NCI-H345 treated with DMSO at 0.1 percent for 48 hours (cell line): ENCODE results near the gene ABCD1.
A peak's percentile ranks its signal among the peaks of the same experiment; 100 is the strongest.

Source experiments
- DNase-seq: peaks from one replicate; lab custom pipeline; 2025; ENCODE audit not compliant: unreplicated experiment; lab: John Stamatoyannopoulos, UW

Gene ABCD1

DNA sequence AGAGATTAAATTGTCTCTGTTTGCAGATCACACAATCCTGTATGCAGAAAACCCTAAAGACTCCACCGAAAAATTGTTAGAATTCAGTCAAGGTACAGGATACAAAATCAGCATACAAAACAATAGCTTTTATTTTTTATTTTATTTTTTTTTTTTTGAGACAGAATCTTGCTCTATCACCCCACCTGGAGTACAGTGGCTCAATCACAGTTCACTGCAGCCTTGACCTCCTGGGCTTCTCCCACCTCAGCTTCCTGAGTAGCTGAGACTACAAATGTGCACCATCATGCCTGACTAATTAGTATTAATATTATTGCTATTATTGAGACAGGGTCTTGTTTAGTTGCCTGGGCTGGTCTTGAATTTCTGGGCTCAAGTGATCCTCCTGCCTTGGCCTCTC is 30.5 kb downstream of the ABCD1 start:
- no peak for DNase-seq

GRCh38 chrX:153761863-153762262 is 37.2 kb downstream of the ABCD1 start:
- DNase-seq, result no peak

DNA sequence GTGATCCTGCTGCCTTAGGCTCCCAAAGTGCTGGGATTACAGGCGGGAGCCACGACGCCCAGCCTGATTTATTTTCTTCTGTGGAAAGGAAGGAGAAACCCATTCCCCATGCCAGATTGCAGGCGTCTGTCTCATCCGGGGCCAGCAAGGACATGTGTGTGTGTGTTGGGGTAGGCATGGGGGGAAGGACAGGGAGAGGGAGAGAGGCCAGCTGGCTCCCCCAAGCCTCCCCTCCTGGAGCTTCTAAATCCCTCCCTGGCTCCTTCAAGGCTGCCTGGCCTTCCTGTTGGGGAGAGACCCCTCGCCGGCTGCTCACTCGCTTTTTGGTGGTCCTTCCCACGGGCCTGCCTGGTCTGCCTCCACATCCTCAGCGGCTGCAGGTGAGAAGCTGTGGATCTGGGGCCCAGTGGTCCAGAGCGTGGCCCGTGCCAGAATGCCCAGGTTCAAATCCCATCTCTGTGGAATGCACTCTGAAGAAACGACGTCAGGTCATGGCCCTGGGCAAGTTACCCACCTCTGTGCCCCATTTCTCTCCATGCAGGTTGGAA is 38.0 kb downstream of the ABCD1 start:
- DNase-seq, result no peak

DNA sequence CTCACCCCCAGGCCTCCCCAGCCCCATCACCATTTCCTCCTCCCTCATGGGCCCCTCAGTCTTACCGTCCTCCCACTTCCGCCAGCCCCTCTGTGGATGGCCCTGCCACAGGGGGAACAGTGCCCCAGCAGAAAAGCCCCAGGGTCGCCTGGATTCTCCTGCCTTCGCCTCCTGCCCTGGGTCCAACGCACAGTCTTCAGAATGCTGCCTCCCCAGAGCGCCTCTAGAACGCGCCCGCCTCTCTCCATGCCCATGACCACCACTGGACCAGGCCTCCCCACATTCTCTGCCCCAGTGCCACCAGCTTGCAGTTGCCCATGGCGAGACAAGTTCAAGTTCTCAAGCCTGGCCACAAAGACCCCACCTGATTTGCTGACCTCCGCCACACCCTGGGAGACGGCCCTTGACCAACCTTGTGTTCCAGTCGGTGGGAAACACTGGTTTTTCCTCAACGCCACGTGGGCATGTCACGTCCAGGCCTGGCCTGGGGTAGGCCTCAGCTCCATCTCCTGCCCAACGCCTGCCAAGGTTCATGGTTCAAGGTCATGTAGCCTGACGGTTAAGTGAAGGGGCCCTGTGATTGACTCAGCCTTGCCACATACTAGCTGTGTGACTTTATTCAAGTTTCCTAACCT is 38.8 kb downstream of the ABCD1 start:
- no peak for DNase-seq

DNA sequence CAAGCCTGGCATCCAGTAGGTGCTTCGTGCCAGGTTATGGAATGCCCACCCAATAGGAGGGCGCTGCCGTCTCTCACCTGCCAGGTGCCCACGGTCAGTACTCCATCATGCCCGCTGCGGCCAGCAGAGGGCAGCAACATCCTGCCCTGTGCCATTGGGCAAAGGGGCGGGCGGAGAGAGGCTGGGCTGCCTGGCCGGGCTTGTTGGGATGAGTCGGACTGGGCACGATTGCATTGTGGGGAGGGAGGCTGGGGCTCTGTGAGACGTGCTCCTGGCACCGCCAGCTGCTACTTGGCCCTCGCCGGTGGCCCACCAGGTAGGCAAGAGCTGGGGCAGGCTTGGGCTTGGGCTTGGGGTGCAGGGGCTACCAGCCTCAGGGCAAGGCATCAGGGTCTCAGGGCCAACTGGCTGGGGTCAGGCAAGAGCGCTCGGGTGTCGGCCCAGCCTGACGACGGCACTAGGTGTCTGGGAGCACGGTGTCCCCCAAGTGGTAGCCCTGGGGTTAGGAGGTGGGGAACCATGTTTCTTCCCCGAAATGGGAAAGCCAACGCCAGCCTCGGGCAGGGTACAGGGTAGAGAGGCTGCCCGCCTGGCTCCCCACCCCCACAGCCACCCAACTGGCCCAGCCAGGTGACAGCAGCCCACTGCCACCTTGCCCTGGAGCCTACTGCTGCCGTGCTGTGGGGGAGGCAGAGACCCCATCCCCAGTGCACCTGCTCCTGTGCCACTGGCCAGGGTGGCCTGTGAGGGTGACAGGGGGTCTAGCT is 39.5 kb downstream of the ABCD1 start, which contains the start of gene PLXNB3:
PLXNB3 (plus strand) TSS at position 261 of the 767 bp plus-strand sequence. CDS start 1,287 bp downstream, outside the sequence.
- peak; percentile 56 for DNase-seq

- no peak for DNase-seq
Measured at GRCh38 chrX:153764786-153765137, 40.1 kb downstream of the ABCD1 start.

DNA sequence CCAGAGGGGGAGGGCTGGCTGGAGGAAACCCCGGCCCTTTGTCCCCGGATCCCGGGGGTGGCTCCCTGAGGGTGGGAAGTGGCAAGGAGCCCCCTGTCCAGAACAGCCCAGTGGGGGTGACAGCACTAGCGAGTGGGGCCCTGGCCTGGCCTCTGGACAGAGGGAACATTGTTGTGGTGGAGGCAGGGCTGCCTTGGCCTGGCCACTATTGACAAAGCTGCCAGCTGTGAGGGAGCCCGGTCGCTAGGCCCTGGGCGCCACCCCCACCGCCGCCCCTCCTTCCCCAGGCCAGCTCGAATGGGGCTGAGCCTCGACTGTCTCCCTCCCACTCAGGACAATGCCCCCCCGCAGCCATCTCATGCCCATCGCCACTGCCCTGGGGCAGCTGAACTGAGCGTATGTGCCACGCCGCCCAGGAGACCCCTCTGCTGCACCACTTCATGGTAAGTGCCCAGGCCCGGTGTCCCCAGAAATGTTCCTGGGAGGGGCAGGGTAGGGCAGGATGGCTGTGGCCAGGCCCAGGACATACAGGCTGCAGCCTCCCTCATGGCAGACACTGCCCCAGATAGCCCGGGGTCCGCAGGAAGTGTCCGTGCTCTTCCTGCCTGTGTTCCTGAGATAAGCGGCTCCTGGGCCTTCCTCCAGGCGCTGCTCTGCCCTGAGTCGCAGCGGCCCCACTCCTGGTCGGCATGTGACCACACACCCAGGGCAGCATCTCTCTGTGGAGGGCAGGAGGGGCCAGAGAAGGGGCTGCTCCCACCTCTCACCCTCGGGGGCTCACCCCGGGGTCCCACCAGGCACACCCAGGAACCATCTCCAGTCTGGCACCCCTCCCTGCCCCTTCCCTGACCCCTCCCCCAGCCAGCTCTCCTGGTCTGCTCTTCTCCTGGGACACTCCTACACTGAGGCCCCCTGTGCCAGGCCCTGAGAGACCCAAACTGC is 40.8 kb downstream of the ABCD1 start:
- DNase-seq, result no peak

GRCh38 chrX:153766098-153766817 is 41.6 kb downstream of the ABCD1 start:
- no peak for DNase-seq

GRCh38 chrX:153766871-153767673 is 42.4 kb downstream of the ABCD1 start:
- no peak for DNase-seq

DNA sequence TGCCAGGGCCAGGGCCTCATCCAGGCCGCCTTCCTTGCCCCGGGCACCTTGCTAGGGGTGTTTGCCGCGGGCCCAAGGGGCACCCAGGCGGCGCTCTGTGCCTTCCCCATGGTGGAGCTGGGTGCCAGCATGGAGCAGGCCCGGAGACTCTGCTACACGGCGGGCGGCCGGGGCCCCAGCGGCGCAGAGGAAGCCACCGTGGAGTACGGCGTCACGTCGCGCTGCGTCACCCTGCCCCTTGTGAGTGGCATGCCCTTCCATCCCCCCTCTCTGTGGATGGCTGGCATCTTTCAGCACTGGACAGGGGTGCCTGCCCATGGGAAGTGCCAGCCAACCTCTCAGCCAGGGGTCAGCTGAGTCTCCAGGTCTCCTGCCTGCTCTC is 43.0 kb downstream of the ABCD1 start:
- DNase-seq, result no peak

GRCh38 chrX:153768311-153769157 is 43.9 kb downstream of the ABCD1 start:
- no peak for DNase-seq

DNA sequence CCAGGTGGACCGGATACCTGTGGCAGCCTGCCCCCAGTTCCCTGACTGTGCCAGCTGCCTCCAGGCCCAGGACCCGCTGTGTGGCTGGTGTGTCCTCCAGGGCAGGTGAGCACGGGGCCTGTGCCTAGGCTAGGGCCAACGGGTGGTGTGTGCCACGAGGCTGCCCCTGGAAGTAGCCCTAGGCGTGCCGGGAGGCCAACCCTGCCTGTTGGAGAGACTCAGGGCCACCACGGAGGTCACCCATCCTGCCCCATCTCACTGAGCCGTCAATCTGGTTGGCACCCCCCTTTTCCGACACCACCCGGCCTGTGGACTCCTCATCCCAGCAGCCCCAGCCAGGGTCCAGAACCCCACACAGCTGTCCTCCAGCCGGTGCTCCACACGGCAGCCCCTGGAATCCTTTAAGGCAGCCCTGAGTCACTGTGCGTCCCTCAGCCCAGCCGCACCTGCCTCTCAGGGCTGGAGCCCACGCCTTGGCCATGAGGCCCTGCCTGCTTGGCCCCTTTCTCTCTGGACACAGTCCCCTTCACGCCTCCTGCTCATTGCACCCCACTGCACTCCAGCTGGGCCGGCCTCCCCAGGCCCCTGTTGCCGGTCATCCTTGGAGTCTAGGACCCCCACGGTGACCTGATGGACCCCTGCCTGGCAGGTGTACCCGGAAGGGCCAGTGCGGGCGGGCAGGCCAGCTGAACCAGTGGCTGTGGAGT is 44.7 kb downstream of the ABCD1 start:
- no peak for DNase-seq

DNA sequence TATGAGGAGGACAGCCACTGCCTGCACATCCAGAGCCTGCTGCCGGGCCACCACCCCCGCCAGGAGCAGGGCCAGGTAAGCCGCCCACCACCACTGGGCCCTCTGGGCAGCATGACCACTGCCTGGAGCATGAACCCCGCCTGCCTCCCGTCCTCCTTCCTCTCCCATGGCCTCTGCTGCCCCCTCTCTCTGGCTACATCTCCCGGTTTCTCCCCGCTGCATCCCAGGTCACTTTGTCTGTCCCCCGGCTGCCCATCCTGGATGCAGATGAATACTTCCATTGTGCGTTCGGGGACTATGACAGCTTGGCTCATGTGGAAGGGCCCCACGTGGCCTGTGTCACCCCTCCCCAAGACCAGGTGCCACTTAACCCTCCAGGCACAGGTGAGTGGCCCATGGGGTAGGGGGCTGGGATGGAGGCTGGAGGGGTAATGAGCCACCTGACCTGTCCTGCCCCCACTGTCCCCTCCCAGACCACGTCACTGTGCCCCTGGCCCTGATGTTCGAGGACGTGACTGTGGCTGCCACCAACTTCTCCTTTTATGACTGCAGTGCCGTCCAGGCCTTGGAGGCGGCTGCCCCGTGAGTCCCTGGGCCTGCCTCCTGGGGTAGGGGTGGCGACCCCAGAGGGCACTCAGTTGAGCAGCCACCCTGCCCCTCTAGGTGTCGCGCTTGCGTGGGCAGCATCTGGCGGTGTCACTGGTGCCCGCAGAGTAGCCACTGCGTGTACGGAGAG is 45.4 kb downstream of the ABCD1 start:
- DNase-seq, result no peak

DNA sequence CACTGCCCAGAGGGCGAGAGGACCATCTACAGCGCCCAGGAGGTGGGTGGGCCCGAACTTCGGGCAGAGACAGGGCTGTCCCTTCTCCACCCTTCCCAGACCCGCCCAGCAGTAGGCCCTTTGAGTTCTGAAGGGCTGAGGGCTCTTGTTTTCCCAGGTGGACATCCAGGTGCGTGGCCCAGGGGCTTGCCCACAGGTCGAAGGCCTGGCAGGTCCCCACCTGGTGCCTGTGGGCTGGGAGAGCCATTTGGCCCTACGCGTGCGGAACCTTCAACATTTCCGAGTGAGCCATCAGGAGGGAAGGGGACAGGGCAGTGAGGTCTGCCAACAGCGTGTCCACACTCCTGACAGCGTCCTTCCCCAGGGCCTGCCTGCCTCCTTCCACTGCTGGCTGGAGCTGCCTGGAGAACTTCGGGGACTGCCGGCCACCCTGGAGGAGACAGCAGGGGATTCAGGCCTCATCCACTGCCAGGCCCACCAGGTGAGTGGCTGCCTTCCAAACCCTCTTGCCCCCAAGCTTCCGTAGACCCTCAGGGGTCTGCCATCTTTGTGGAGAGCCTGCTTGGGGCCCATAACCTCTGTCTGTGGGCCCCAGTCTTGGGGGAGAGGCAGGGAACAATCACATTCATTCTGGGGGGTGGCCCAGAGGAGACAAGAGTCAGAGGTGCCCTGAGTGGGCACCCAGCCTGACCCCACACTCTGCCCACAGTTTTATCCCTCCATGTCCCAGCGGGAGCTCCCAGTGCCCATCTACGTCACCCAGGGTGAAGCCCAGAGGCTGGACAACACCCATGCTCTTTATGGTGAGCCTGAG is 46.2 kb downstream of the ABCD1 start:
- no peak for DNase-seq

DNA sequence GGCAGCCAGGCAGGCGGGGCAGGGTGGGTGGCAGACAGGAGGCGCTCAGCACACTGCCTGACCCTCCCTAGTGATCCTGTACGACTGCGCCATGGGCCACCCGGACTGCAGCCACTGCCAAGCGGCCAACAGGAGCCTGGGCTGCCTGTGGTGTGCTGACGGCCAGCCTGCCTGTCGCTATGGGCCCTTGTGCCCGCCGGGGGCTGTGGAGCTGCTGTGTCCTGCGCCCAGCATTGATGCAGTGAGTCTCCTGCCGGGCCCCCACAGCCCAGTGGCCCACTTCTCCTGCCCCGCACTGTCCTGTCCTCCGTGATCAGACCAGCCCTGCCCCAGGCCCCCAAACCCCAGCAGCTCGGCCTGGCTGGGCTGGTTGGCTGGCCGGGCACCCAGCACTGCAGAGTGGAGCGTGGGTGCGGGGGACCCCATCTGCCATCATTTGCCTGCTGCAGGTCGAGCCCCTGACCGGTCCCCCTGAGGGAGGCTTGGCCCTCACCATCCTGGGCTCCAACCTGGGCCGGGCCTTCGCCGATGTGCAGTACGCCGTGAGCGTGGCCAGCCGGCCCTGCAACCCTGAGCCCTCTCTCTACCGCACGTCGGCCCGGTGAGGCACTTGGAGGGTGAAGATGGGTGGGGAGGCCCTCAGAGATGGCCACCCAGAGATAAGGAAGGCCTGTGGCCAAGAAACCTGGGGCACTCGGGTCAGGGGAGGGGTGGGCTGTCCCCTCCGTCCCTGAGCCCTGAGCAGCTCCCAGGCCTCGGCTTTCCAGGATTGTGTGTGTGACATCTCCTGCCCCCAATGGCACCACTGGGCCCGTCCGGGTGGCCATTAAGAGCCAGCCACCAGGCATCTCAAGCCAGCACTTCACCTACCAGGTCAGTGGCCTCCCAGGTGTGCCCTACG is 47.0 kb downstream of the ABCD1 start:
- DNase-seq, result no peak
